HAP-1 (cell line): ENCODE results near the gene ANKH.

Experiments
- DNase-seq, 2 experiments: peaks; one replicate each; pipeline ENCODE4 v3.0.0-alpha.2; 2016 to 2020; ENCODE audit warnings: low spot score in 2 of 2
- H3K27me3 ChIP-seq: fragments of 250-450 bp; sonication (Bioruptor Pico); 2 replicates; pipeline ENCODE4 v1.5.1; 2020; ENCODE audit warnings: low read depth, mild to moderate bottlenecking, moderate library complexity
- H3K36me3 ChIP-seq: fragments of 250-450 bp; sonication (Bioruptor Pico); replicated peaks from 2 replicates; pipeline ENCODE4 v1.5.1; 2020; ENCODE audit warnings: mild to moderate bottlenecking
- H3K4me1 ChIP-seq: fragments of 250-450 bp; sonication (Bioruptor Pico); 2 replicates; pipeline ENCODE4 v1.5.1; 2020; ENCODE audit warnings: mild to moderate bottlenecking
- H3K4me3 ChIP-seq: fragments of 250-450 bp; sonication (Bioruptor Pico); 2 replicates; pipeline ENCODE4 v1.5.1; 2020; ENCODE audit warnings: mild to moderate bottlenecking, moderate library complexity
- H3K9me3 ChIP-seq: fragments of 250-450 bp; sonication (Bioruptor Pico); 2 replicates; pipeline ENCODE4 v1.5.1; 2020; ENCODE audit warnings: mild to moderate bottlenecking, moderate library complexity
- in situ Hi-C: fragments of 300-500 bp; cut with MboI; formaldehyde crosslinking; loops from 3 replicates; pipeline ENCODE4 v1.14.3; 2020; ENCODE audit warnings: low sequenced_read_pairs, inconsistent platforms, mixed read lengths

Gene ANKH

DNA sequence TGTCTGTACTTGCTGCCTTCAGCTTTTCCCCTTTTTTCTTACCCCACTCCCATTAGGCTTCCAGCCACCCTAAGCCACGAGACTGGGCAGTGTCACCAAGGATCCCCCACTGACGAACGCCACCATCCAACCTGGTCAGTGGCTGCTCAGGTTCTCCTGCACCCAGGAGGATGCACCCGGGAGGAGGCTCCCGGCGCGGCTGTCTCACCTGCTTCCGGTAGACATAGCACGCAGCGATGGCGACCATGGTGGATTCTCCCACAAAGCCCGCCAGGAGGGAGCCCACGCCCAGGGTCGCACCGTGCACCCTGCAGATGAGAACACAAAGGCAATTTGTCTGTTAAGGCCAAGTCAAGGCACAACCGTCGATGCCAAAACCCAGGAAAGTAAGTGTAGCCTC lies 158.9 kb downstream of the ANKH start:
- no peak for DNase-seq
- Histone ChIP-seq H3K4me3 (no peak overlapping the region), H3K4me1 (peaks cover 8% of the 10 kb centered on the region), H3K9me3 (no peaks in the 10 kb centered on the region), H3K27me3 (no peaks in the 10 kb centered on the region), H3K36me3 (peaks cover 6% of the 10 kb centered on the region)
- in situ Hi-C loops, result no loop called here

DNA sequence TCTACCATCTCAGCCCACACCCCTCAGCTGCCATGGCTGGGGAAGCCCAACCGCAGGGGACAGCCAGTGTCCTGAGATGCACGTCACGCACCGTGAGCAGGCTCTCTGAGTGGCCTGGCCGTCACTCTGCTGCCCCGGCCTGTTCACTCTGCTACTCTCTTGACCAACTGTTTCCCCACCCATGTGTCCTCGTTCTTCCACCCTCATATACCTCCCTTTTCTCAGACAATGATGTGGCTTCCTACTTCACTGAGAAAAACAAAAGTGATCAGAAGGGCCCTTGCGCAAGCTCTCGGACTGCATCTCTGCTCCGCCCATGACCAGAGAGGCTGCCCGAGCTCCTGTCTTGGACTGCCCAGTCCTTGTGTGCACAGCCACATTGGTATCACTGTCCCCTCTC lies 159.4 kb downstream of the ANKH start:
- Histone ChIP-seq H3K36me3 (peaks cover 6% of the 10 kb centered on the region), H3K9me3 (no peaks in the 10 kb centered on the region), H3K4me3 (no peak overlapping the region), H3K27me3 (no peaks in the 10 kb centered on the region), H3K4me1 (peaks cover 8% of the 10 kb centered on the region)
- no peak for DNase-seq
- in situ Hi-C loops, result no loop called here

DNA sequence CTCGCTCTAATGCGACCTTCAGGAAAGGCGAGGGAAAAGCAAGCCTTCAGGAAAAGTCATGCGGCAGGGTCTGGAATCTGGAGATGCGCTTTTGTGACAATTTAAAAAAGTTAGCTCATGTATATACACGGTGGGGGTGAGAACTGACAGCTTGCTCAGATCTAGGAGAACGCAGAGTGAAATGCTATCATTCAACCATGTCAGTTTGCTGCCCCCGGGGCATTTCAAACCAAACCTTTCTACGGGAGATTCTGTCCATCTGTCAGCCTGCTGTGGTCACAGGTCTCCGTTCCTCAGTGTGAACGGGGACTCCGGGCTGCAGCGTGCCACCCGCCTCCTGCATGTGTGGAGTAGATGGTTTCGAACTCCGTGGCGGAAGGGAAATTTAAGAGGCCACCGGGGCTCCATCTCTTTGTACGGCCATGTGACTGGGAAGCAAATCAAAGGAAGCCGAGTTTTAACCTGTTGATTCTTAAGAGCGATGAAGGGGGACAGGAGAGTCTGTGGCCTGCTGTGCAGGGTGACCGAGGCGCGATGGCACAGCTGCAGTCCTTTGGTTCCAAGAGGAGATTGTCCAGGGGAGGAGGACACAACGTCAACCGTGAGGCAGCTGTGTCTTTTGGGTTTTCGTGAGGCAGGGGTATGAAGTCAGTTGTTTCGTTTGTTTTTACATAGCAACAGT lies 161.1 kb downstream of the ANKH start:
- Histone ChIP-seq H3K4me3 (no peak overlapping the region), H3K27me3 (no peaks in the 10 kb centered on the region), H3K4me1 (peaks cover 8% of the 10 kb centered on the region), H3K36me3 (peaks cover 18% of the 10 kb centered on the region), H3K9me3 (no peaks in the 10 kb centered on the region)
- DNase-seq, result no peak
- in situ Hi-C loops, result no loop called here

DNA sequence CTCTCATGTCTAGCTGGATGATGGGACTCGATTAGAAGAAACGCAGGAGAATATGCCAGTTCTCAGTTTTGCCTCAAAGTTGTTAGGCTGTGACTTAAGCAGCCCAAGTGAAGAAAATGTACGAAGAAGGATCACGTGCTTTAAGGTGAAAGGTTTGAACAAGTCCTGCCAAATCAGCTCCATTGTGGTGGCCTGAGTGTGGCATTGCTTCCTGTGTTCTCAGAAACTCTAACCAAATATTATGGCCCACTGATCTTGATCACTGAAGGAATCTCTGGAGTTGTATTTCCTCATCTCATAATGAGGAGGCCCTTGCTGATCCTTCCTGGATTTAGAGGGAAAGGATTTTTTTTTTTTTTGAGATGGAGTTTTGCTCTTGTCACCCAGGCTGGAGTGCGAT lies 163.0 kb downstream of the ANKH start:
- peaks cover 18% of the 10 kb centered on the region for H3K36me3 ChIP-seq
- no peak for DNase-seq
- no peak overlapping the region for H3K4me3 ChIP-seq
- H3K9me3 ChIP-seq, result no peaks in the 10 kb centered on the region
- peaks cover 8% of the 10 kb centered on the region for H3K4me1 ChIP-seq
- in situ Hi-C loops, result no loop called here
- H3K27me3 ChIP-seq, result no peaks in the 10 kb centered on the region

DNA sequence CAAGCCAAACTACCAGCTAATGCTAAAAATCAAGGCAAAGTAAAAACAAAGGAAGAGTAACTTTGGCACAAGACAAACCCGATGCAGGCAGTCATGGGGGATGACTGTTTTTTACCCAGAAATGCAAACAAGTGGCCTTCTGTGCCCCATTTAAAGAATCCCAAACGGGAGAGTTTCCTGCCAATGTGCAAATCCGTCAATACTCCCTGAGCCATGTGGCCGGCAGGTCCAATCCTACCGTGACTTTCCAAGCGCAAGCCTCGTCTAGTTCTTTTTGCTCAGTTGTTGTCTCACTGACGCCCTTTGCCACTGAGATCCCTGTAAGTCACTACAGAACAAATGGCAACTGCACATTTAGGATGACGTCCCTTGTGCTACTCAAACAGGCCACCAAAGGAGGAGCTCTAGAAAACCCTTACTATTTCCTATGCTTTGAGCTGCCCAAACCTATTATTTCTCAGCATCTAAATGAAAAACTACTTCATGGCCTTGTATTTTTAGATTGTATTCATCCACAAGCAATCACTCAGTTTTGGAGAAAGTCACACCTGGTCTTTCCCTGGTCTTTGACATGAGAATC lies 163.7 kb downstream of the ANKH start:
- in situ Hi-C loops, result no loop called here
- H3K9me3 ChIP-seq, result no peaks in the 10 kb centered on the region
- H3K4me1 ChIP-seq, result peaks cover 8% of the 10 kb centered on the region
- H3K36me3 ChIP-seq, result peaks cover 18% of the 10 kb centered on the region
- no peak overlapping the region for H3K4me3 ChIP-seq
- DNase-seq, result no peak
- no peaks in the 10 kb centered on the region for H3K27me3 ChIP-seq

DNA sequence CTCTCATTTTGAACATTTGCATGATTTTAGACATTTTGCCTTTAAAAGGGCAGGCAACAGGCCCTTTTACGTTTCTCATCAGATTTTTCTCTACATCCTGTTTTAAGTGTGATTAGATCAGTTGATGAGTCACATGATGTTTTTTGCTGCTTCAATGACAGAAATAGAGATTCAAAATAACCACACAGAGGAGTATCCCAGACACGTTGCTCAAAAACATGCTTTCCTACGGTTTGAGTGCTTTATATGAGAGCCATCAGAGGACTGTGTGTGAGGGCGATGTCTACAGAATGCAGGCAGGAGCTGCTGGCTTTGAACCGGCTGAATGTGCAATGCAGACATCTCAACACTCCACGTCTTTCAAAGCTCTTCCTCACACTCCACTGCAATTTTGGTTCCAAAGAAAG lies 165.0 kb downstream of the ANKH start:
- no peak for DNase-seq
- in situ Hi-C loops, result no loop called here
- Histone ChIP-seq H3K4me1 (peaks cover 8% of the 10 kb centered on the region), H3K4me3 (no peak overlapping the region), H3K9me3 (no peaks in the 10 kb centered on the region), H3K36me3 (peaks cover 18% of the 10 kb centered on the region), H3K27me3 (no peaks in the 10 kb centered on the region)

DNA sequence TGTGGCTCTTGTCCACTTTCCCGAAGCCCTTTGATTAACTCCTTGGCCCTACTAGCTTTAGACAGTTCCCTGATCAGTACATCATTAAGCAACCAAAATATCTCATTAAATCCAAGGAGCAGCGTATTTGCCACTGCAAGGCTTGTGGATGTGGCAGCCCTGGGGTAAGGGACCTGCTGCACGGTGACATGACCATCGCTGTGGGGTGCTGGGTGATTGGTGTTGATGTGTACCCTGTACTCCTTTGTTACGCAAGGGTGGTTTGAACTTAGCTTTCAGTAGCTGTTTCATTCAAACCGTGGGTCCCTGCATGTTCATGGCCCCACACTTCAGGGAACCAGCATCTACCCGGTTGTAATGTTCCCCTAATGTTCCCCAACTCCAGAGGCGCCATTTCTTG lies 166.0 kb downstream of the ANKH start:
- Histone ChIP-seq H3K27me3 (no peaks in the 10 kb centered on the region), H3K9me3 (no peaks in the 10 kb centered on the region), H3K4me1 (peaks cover 8% of the 10 kb centered on the region), H3K4me3 (no peak overlapping the region), H3K36me3 (peaks cover 18% of the 10 kb centered on the region)
- in situ Hi-C loops, result no loop called here
- DNase-seq, result no peak

DNA sequence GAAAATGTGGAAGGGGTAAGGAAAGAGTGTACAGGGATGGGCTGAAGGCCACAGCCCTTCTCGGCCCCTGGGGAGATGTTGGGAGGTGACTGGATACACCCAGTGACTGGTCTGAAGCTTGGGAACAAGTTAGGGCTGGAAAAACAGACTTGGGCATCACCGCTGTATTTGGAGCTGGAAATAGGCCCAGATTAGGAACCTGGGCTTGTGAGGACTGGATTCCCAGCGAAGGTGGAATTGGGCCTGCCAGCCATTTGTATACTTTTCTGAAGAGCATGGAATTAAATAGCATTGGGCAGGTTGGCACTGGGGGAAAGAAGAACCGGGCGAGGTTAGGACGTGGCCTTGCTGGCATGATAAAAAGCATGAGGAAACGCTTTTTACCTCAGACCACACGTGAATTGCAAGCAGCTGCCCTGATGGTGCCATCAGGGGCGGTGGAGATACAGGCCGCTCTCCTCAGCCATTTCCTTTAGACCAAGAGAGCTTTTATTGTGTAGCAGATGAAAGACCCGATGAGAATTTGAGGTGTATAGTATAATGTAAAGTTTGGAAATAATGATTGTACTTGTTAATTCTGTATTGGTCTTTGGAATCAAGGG lies 169.2 kb downstream of the ANKH start:
- Histone ChIP-seq H3K4me3 (no peak overlapping the region), H3K4me1 (no peaks in the 10 kb centered on the region), H3K9me3 (no peaks in the 10 kb centered on the region), H3K36me3 (peaks cover 28% of the 10 kb centered on the region), H3K27me3 (no peaks in the 10 kb centered on the region)
- DNase-seq, result no peak
- in situ Hi-C loops, result no loop called here

DNA sequence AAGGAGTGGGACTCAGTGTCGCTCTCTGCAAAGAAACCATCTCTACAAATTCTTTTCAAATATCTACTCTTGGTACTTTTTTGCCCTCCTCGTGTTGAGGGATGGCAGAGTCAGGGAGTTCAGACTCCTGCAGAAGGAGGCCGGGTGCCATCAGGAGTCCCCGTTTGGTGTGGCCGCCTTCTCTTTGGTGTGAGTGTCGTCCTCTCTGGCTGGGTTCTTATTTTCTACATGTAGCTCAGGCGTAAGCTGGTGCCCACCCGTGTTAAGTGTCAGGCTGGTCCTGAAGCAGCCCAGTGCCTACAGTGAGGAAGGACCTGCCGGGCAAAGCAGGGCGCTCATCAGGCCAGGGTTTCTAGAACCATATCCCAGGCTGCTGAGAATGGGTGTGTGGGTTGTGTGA lies 170.0 kb downstream of the ANKH start:
- no peak for DNase-seq
- in situ Hi-C loops, result no loop called here
- no peaks in the 10 kb centered on the region for H3K9me3 ChIP-seq
- H3K27me3 ChIP-seq, result no peaks in the 10 kb centered on the region
- H3K4me1 ChIP-seq, result no peaks in the 10 kb centered on the region
- no peak overlapping the region for H3K4me3 ChIP-seq
- H3K36me3 ChIP-seq, result peaks cover 30% of the 10 kb centered on the region

DNA sequence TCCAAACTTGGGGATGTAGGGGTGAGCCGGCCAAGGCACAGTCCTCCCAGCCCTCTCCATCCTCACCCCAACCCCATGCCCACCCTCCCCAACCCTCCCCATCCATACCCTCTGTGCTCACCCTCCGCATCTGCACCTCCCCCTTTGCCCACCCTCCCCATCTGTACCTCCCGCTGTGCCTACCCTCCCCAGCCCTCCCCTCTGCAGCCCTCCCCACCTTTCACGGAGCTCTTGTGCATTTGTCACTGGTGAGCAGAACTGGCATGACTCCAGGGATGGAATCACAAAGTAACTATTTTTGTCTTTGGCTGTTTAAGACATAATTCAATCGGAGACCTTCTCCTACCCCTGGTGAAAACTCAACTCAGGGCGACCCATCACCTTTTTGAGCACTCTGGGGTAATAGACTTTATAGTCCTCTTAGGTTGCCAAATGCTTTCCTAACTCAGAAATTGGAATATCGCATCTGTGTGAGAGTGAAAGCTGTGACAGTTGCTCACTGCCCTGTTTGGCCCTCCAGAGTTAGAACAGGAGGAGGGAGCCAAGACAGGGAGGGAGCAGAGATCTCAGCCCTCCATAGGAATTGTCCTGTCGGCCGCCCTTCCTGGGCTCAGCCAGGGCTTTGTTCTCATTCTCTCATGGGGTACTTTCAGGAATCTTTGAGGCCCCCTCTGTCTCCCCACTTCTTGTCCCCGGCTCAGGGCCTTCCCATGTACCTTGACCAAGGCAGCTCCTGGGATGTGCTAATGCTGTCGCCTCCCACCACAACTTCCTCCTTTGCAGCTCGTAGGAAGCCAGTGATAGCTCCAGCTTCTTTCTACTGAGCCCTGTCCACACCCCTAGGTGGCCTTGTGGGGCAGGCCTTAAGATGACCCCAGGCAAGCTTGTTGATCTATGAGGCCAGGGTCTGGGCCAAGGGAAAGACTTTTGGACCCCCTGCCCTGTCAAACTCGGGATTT lies 170.8 kb downstream of the ANKH start:
- DNase-seq, result no peak
- no peaks in the 10 kb centered on the region for H3K27me3 ChIP-seq
- no peak overlapping the region for H3K4me3 ChIP-seq
- H3K9me3 ChIP-seq, result no peaks in the 10 kb centered on the region
- no peaks in the 10 kb centered on the region; the same call in 1 of the 2 replicates for H3K4me1 ChIP-seq
- peaks cover 27% of the 10 kb centered on the region for H3K36me3 ChIP-seq
- in situ Hi-C loops, result no loop called here

DNA sequence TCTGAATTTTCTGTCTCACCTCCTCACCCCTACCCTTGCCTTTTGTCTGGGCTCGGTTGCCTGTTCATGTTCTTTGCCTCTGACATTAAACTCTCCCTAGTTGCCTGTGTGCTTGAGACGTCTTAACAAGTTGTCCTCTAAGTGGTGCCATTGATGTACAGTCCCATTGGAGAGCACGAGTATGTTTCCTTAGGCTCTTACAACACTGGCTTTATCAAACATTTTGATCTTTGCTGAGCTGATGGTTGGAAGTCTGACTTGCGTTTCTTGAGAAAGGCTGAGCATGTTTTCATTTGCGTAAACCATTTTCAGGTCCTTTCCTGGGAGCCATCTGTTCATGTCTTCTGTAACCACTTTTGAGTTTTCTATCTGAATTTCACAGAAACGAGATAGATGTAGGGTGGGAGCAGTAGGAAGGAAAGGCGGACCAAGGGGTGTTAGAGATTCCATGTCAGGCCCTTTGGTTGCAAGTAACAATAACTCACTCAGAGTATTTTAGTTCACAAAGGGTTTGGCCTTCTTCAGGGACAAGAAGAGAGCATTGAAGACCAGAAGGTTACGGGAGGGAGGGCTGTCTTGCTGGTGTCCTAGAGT lies 171.7 kb downstream of the ANKH start:
- peaks cover 28% of the 10 kb centered on the region for H3K36me3 ChIP-seq
- in situ Hi-C loops, result no loop called here

DNA sequence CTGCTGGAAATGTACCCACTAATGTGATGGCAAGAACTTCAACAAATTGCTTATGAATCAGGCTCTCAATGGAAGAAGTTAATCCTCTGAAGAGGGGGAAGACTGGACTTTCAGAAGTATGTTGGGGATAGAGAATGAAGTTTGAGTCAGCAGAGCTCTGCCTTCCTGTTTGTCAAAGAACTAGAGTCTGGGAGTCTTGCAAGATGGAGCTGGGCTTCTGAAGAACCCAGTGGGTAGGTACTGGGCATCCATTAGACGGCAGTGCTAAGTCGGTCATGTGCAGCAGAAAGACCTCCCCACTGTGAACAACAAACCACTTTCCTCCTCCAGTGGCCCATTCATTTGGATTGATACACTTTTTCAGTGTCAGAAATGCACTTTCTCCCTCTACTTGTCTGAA lies 172.4 kb downstream of the ANKH start:
- H3K27me3 ChIP-seq, result no peaks in the 10 kb centered on the region
- no peaks in the 10 kb centered on the region for H3K9me3 ChIP-seq
- peaks cover 30% of the 10 kb centered on the region for H3K36me3 ChIP-seq
- no peak for DNase-seq
- no peak overlapping the region for H3K4me3 ChIP-seq
- peaks cover 3% of the 10 kb centered on the region for H3K4me1 ChIP-seq
- in situ Hi-C loops, result no loop called here

More for the DNA sequence above, 171.7 kb downstream of the ANKH start:
- Histone ChIP-seq H3K27me3 (no peaks in the 10 kb centered on the region), H3K9me3 (no peaks in the 10 kb centered on the region), H3K4me3 (no peak overlapping the region), H3K4me1 (peaks cover 3% of the 10 kb centered on the region)
- DNase-seq, result no peak

DNA sequence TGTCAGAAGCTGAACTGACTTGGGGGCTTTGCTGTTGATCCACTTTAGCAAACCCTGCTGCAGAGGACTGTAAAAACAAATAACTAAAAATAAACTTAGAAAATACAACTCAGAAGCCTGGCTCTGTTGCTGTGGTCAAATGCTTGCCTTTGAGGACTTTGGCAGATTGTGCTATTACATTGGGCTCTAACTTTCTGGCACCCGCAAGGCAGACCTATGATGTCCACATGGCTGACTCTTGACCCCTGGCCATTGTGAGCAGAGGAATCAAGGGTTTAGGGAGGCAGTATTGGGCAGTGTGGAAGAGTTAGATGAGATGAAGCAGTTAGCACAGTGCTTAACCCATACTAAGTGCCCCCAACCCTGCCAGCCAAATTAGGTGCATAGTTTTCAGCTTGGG lies 173.1 kb downstream of the ANKH start:
- in situ Hi-C loops, result no loop called here
- Histone ChIP-seq H3K4me1 (peaks cover 3% of the 10 kb centered on the region), H3K9me3 (no peaks in the 10 kb centered on the region), H3K36me3 (peaks cover 36% of the 10 kb centered on the region), H3K27me3 (no peaks in the 10 kb centered on the region), H3K4me3 (no peak overlapping the region)
- DNase-seq, result no peak
